ENCODE results near the gene NUDCD3.

Gene NUDCD3

GRCh38 chr7:44368455-44368854 lies 122.0 kb downstream of the NUDCD3 start:
- Histone ChIP-seq H3K27me3 (ENCODE audit: control insufficient read depth, insufficient read depth, low read length) (no peaks in the 10 kb centered on the region), H3K4me2 (ENCODE audit: low read length) (no peak overlapping the region), H2AFZ (no peak overlapping the region), H3K9me3 (ENCODE audit: control insufficient read depth, low read length) (no peaks in the 10 kb centered on the region), H3K4me1 (no peaks in the 10 kb centered on the region), H3K4me3 (ENCODE audit: low read depth, low read length) (no peak overlapping the region), H3K9ac (no peak overlapping the region), H3K36me3 (ENCODE audit: control insufficient read depth, insufficient read depth, low read length) (no peaks in the 10 kb centered on the region), H3K79me2 (no peaks in the 10 kb centered on the region), H3K27ac (no peak overlapping the region)
- TF ChIP-seq CTCF (IDR thresholded peaks at IDR 0.05): no peak

GRCh38 chr7:44367475-44368043 lies 122.9 kb downstream of the NUDCD3 start:
- Histone ChIP-seq H3K27me3 (ENCODE audit: control insufficient read depth, insufficient read depth, low read length) (no peaks in the 10 kb centered on the region), H3K79me2 (no peaks in the 10 kb centered on the region), H3K27ac (no peak overlapping the region), H3K36me3 (ENCODE audit: control insufficient read depth, insufficient read depth, low read length) (no peaks in the 10 kb centered on the region), H3K9me3 (ENCODE audit: control insufficient read depth, low read length) (no peaks in the 10 kb centered on the region), H2AFZ (no peak overlapping the region), H3K9ac (no peak overlapping the region), H3K4me2 (ENCODE audit: low read length) (no peak overlapping the region), H3K4me1 (no peaks in the 10 kb centered on the region), H3K4me3 (ENCODE audit: low read depth, low read length) (no peak overlapping the region)
- TF ChIP-seq CTCF (IDR thresholded peaks at IDR 0.05): no peak

- no peaks in the 10 kb centered on the region for H3K79me2 ChIP-seq
- H3K9me3 ChIP-seq (ENCODE audit: control insufficient read depth, low read length): no peaks in the 10 kb centered on the region
- no peak overlapping the region for H3K4me2 ChIP-seq (ENCODE audit: low read length)
- TF ChIP-seq CTCF (IDR thresholded peaks at IDR 0.05): no peak
- H2AFZ ChIP-seq: no peak overlapping the region
- H3K4me1 ChIP-seq: no peaks in the 10 kb centered on the region
- no peaks in the 10 kb centered on the region for H3K36me3 ChIP-seq (ENCODE audit: control insufficient read depth, insufficient read depth, low read length)
- no peaks in the 10 kb centered on the region for H3K27me3 ChIP-seq (ENCODE audit: control insufficient read depth, insufficient read depth, low read length)
- H3K4me3 ChIP-seq (ENCODE audit: low read depth, low read length): no peak overlapping the region
- H3K27ac ChIP-seq: no peak overlapping the region
- H3K9ac ChIP-seq: no peak overlapping the region
Measured at GRCh38 chr7:44366986-44367385, 123.5 kb downstream of the NUDCD3 start.

- Histone ChIP-seq H3K36me3 (ENCODE audit: control insufficient read depth, insufficient read depth, low read length) (no peaks in the 10 kb centered on the region), H3K4me2 (ENCODE audit: low read length) (no peak overlapping the region), H3K9ac (no peak overlapping the region), H3K4me3 (ENCODE audit: low read depth, low read length) (no peak overlapping the region), H3K9me3 (ENCODE audit: control insufficient read depth, low read length) (no peaks in the 10 kb centered on the region), H3K27ac (no peak overlapping the region), H3K4me1 (no peaks in the 10 kb centered on the region), H3K27me3 (ENCODE audit: control insufficient read depth, insufficient read depth, low read length) (no peaks in the 10 kb centered on the region), H2AFZ (no peak overlapping the region), H3K79me2 (no peaks in the 10 kb centered on the region)
- TF ChIP-seq CTCF (IDR thresholded peaks at IDR 0.05): no peak
Measured at GRCh38 chr7:44353668-44354067, 136.8 kb downstream of the NUDCD3 start.

Measured in parathyroid adenoma (tissue), 2 donors.